ENCODE data around the gene FEM1A. TPM values are rescaled to one million over a fixed set of nuclear protein-coding genes. Genes with fewer than 3 reads are reported as not detected.
"Not testable (repeated sequence)": the region's sequence is repeated elsewhere in the genome, so short reads cannot be mapped to it uniquely, and the experiment has no call there.

FEM1A gene
- total and polyA plus RNA-seq, 9 of the 15 experiments (the other 6 are each of a cell fraction or from before 2014, with no cell fraction given), result 0.08 to 19.0 (median 6.8) TPM

DNA sequence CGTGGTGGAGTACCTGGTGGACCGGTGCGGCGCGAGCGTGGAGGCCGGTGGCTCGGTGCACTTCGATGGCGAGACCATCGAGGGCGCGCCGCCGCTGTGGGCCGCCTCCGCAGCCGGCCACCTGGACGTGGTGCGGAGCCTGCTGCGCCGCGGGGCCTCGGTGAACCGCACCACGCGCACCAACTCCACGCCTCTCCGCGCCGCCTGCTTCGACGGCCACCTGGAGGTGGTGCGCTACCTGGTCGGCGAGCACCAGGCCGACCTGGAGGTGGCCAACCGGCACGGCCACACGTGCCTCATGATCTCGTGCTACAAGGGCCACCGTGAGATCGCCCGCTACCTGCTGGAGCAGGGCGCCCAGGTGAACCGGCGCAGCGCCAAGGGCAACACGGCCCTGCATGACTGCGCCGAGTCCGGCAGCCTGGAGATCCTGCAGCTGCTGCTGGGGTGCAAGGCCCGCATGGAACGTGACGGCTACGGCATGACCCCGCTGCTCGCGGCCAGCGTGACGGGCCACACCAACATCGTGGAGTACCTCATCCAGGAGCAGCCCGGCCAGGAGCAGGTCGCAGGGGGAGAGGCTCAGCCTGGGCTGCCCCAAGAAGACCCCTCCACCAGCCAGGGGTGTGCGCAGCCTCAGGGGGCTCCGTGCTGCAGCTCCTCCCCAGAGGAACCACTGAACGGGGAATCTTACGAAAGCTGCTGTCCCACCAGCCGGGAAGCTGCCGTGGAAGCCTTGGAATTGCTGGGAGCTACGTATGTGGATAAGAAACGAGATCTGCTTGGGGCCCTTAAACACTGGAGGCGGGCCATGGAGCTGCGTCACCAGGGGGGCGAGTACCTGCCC is 708 bp downstream of the FEM1A start (continued):
- TF ChIP-seq, protein P1, sequence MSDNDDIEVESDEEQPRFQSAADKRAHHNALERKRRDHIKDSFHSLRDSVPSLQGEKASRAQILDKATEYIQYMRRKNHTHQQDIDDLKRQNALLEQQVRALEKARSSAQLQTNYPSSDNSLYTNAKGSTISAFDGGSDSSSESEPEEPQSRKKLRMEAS (CRISPR knock-in tag; IDR thresholded peaks at IDR 0.05), result peak; percentile 86
- TF ChIP-seq ATF2 (CRISPR knock-in tag; IDR thresholded peaks at IDR 0.05) (peak; percentile 53; the same call in 1 of the 2 replicates), E2F3 (CRISPR knock-in tag; IDR thresholded peaks at IDR 0.05) (0 out of 2 replicates have a peak, but pooled peaks have one; percentile 30), E2F6 (IDR thresholded peaks at IDR 0.05; ENCODE audit: borderline replicate concordance in 1 of 2, extremely low read depth in 1 of 2, insufficient read depth in 1 of 2, insufficient read length in 1 of 2, low read depth in 1 of 2, low read length in 1 of 2, poor library complexity in 1 of 2, severe bottlenecking in 1 of 2) (peak in 1 of 2 experiments; percentile 48), ZFX (CRISPR knock-in tag; IDR thresholded peaks at IDR 0.05) (peak; percentile 57), PHF20 (IDR thresholded peaks at IDR 0.05; ENCODE audit: partially characterized antibody) (peak; percentile 10), RBFOX2 (IDR thresholded peaks at IDR 0.05; ENCODE audit: low read depth, low read length) (peak; percentile 69), FOXM1 (CRISPR knock-in tag; IDR thresholded peaks at IDR 0.05; ENCODE audit: low read depth) (peak; percentile 68; the same call in 1 of the 2 replicates), RBBP5 (IDR thresholded peaks at IDR 0.05; ENCODE audit: borderline replicate concordance, insufficient read depth, low read length, poor library complexity, severe bottlenecking) (peak; percentile 93), PHF8 (IDR thresholded peaks at IDR 0.05; ENCODE audit: borderline replicate concordance, low read length) (peak; percentile 13; the same call in 1 of the 2 replicates), CCNT2 (IDR thresholded peaks at IDR 0.05; ENCODE audit: borderline replicate concordance, extremely low read depth, insufficient read length, low read depth, low read length) (peak; percentile 3), NONO (IDR thresholded peaks at IDR 0.05; ENCODE audit: low read depth in 2 of 2, low read length in 1 of 2) (0 out of 4 replicates have a peak, but pooled peaks of 1 of the 2 experiments have one; percentile 2), ZNF282 (CRISPR knock-in tag; IDR thresholded peaks at IDR 0.05) (peak; percentile 92), RBM34 (IDR thresholded peaks at IDR 0.05; ENCODE audit: borderline replicate concordance, insufficient read depth, low read length) (0 out of 2 replicates have a peak, but pooled peaks have one; percentile 31), ZNF124 (CRISPR knock-in tag; IDR thresholded peaks at IDR 0.05) (peak; percentile 62; the same call in 1 of the 2 replicates), MITF (IDR thresholded peaks at IDR 0.05) (peak; percentile 30; the same call in 1 of the 2 replicates)
- TF ChIP-seq, protein P2, sequence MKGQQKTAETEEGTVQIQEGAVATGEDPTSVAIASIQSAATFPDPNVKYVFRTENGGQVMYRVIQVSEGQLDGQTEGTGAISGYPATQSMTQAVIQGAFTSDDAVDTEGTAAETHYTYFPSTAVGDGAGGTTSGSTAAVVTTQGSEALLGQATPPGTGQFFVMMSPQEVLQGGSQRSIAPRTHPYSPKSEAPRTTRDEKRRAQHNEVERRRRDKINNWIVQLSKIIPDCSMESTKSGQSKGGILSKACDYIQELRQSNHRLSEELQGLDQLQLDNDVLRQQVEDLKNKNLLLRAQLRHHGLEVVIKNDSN (CRISPR knock-in tag; IDR thresholded peaks at IDR 0.05), result peak; percentile 56
- not testable (repeated sequence) for TF ChIP-seq FOXM1 (IDR thresholded peaks at IDR 0.05; ENCODE audit: low read depth)
